GM19438 (cell line): Measurements from ENCODE around the gene INHBC.
"Not testable (repeated sequence)": the region's sequence is repeated elsewhere in the genome, so short reads cannot be mapped to it uniquely, and the experiment has no call there.

Experiments used
- ATAC-seq: cut with Tn5 transposase; IDR thresholded peaks from one replicate; pipeline ENCODE4 v1.9.1; 2021; ENCODE audit warnings: low read depth; ENCODE audit not compliant: unreplicated experiment

Gene INHBC

GRCh38 chr12:57428965-57429364 is 5.6 kb upstream of the INHBC start:
- no peak for ATAC-seq

- no peak for ATAC-seq
These were observed 5.0 kb upstream of the INHBC start for GRCh38 chr12:57429473-57430111.

- ATAC-seq: peak; percentile 51
These were observed 4.3 kb upstream of the INHBC start for GRCh38 chr12:57430112-57430930.

DNA sequence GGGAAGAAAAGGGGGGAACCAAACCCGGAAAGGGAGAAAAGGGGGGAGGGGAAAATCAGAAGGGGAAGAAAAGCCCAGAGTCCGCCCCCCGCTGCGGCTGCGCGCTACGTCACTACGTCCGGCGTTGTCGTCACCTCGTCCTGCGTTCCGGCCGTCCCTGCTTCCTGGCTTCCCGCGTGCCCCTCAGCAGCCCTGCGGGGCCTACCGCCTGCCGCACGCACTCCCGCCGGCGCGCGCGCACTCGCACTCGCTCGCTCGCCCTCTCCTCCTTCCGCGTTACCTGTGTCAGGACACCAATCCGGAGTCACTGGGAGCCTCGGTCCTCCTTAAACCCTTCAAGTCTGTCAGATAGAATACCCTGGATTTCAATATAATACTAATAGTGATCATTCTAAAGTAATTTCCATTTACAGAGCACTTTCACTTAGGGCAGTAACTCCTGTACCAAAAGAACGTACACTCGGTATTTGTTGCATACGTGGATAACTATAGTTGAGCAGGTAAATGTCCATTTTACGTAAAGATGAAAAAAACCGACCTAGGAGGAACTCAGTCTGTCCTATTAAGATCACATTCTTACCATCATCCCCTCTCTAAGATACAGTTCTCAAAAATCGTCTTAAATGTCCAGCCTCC is 3.5 kb upstream of the INHBC start, which contains the start of gene R3HDM2:
Gene R3HDM2 (minus strand): TSS at position 113 of the 636 bp plus-strand sequence. CDS start 120,615 bp downstream, outside the sequence.
- peak; percentile 90 for ATAC-seq

DNA sequence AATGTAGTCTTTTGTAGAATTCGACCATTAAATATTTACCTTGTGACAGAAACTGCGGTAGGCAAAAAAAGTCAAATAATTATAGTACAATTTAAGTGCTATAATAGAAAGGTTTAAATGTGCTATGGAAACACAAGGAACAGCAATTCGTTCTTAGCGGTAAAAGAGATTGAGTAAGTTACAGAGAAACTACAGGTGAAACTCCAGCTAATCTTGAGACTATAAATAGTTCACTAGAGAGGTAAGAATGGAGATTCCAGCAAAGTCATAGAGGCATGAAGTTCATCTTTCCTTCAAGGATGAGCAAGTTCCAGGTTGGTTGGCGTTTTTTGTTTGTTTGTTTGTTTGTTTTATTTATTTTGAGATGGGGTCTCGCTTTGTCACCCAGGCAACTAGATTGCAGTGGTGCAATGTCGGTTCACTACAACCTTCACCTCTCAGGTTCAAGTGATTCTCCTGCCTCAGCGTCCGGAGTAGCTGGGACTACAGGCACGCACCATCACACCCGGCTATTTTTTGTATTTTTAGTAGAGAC is 2.9 kb upstream of the INHBC start:
- ATAC-seq: no peak

DNA sequence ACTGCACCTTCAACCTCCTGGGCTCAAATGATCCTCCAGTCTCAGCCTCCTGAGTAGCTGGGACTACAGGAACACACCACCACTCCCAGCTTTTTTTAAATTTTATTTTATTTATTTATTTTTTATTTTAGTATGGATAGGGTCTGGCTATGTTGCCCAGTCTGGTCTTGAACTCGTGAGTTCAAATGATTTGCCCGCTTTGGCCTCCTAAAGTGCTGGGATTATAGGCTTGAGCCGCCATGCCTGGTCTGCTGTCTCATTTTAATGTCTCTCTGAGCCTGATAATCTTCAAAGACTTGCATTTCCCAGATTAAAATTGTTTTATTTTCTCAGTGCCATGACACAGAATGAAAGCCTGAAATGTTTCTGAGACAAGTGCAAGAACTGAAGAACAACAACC is 1.2 kb upstream of the INHBC start:
- ATAC-seq: no peak

DNA sequence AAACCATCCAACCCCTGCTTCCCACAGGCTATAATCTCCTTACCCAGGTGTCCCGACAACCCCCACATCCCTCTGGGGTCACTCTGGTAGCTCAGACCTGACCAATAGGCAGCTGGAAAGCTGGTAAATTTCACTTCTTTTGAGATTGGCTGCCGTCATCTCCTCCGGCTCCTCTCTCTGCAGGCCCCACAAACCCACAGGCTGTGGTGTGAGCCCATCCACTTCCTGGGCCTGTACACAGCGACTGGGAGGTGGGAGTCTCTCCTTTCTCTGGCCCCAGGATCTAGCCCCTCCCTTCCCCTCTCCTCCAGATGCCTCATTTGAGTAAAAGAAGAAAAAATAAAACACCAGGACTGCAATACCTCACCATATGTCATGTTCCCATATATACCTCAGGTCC is 709 bp downstream of the INHBC start:
- no peak for ATAC-seq

GRCh38 chr12:57438400-57438799 is 3.8 kb downstream of the INHBC start:
- ATAC-seq: no peak

GRCh38 chr12:57439762-57440266 is 5.2 kb downstream of the INHBC start:
- ATAC-seq: no peak

- not testable (repeated sequence) for ATAC-seq
These were observed 6.8 kb downstream of the INHBC start for GRCh38 chr12:57441393-57441792.

GRCh38 chr12:57441846-57442427 is 7.4 kb downstream of the INHBC start:
- no peak for ATAC-seq

DNA sequence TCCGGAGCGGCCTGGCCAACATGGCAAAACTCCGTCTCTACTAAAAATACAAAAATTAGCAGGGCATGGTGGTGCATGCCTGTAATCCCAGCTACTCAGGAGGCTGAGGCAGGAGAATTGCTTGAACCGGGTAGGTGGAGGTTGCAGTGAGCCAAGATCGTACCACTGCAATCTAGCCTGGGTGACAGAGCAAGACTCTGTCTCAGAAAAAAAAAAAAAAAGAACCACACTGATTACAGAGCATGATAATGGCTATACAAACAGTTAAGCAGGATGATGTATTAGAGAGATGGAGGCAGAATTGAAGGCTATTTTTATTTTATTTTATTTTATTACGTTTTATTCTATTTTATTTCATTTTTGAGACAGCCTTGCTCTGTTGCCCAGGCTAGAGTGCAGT is 9.8 kb downstream of the INHBC start:
- ATAC-seq: not testable (repeated sequence)

DNA sequence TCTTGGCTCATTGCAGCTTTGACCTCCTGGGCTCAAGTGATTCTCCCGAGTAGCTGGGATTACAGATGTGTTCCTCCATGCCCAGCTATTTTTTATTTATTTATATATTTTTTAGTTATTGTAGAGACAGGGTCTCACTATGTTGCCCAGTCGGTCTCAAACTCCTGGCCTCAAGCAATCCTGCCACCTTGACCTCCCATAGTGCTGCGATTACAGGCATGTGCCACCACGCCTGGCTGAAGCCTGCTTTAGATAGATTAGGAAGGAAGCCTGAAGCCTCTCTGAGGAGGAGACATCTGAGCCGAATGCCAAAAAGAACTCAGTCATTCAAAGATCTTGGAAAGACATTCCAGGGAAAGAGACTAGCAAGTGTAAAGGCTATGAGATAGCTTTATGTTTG is 10.2 kb downstream of the INHBC start:
- no peak for ATAC-seq

- no peak for ATAC-seq
These were observed 11.8 kb downstream of the INHBC start for GRCh38 chr12:57446292-57446960.

GRCh38 chr12:57448669-57449068 is 14.1 kb downstream of the INHBC start:
- ATAC-seq: no peak

DNA sequence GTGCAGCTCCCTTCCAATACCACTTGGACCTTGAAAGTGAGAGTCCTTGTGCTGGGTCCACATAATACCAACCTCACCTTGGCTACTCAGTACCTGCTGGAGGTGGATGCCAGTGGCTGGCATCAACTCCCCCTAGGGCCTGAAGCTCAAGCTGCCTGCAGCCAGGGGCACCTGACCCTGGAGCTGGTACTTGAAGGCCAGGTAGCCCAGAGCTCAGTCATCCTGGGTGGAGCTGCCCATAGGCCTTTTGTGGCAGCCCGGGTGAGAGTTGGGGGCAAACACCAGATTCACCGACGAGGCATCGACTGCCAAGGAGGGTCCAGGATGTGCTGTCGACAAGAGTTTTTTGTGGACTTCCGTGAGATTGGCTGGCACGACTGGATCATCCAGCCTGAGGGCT is 14.8 kb downstream of the INHBC start:
- no peak for ATAC-seq

DNA sequence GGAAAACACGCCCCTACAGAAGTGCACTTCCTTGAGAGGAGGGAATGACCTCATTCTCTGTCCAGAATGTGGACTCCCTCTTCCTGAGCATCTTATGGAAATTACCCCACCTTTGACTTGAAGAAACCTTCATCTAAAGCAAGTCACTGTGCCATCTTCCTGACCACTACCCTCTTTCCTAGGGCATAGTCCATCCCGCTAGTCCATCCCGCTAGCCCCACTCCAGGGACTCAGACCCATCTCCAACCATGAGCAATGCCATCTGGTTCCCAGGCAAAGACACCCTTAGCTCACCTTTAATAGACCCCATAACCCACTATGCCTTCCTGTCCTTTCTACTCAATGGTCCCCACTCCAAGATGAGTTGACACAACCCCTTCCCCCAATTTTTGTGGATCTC is 15.5 kb downstream of the INHBC start:
- no peak for ATAC-seq

GRCh38 chr12:57451233-57451778 is 16.7 kb downstream of the INHBC start:
- no peak for ATAC-seq

GRCh38 chr12:57452181-57452936 is 17.8 kb downstream of the INHBC start:
- no peak for ATAC-seq
